ENCODE data around the gene DEFB119.

DEFB119 gene

DNA sequence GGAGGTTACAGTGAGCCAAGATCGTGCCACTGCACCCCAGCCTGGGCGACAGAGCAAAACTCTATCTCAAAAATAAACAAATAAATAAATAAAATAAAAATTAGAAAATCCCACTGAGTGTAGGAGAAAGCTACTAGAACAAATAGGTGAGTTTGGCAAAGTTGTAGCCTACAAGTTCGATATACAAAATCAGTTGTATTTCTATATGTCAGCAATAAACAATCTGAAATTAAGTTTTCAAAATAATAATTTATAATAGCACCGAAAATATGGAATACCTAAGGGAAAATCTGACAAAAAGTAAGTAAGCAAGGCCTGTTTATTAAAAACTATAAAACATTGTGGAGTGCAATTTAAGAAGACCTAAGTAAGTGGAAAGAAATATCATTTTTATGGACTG, 27.1 kb downstream of the DEFB119 start:
- Histone ChIP-seq H3K4me3 (no peak overlapping the region), H3K27ac (no peak overlapping the region)
- DNase-seq (ENCODE audit: low spot score): no peak
- TF ChIP-seq, protein P1, sequence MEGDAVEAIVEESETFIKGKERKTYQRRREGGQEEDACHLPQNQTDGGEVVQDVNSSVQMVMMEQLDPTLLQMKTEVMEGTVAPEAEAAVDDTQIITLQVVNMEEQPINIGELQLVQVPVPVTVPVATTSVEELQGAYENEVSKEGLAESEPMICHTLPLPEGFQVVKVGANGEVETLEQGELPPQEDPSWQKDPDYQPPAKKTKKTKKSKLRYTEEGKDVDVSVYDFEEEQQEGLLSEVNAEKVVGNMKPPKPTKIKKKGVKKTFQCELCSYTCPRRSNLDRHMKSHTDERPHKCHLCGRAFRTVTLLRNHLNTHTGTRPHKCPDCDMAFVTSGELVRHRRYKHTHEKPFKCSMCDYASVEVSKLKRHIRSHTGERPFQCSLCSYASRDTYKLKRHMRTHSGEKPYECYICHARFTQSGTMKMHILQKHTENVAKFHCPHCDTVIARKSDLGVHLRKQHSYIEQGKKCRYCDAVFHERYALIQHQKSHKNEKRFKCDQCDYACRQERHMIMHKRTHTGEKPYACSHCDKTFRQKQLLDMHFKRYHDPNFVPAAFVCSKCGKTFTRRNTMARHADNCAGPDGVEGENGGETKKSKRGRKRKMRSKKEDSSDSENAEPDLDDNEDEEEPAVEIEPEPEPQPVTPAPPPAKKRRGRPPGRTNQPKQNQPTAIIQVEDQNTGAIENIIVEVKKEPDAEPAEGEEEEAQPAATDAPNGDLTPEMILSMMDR (IDR thresholded peaks at IDR 0.05): no peak

DNA sequence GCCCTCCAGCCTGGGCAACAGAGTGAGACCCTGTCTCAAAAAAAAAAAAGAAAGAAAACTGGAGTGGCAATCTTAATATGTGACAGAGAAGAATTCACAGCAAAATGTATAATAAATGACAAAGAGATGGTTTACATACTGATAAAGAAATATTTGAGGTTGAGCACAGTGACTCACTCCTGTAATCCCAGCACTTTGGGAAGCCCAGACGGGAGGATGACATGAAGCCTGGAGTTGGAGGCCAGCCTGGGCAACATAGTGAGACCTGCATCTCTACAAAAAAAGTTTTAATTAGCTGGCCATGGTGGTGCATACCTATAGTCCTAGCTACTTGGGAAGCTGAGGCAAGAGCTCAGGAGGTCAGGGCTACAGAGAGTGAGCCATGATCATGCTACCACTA, 34.4 kb downstream of the DEFB119 start:
- no peak for DNase-seq (ENCODE audit: low spot score)
- no peak overlapping the region for H3K27ac ChIP-seq
- TF ChIP-seq, protein P1 (IDR thresholded peaks at IDR 0.05): no peak
- H3K4me3 ChIP-seq: no peak overlapping the region

DNA sequence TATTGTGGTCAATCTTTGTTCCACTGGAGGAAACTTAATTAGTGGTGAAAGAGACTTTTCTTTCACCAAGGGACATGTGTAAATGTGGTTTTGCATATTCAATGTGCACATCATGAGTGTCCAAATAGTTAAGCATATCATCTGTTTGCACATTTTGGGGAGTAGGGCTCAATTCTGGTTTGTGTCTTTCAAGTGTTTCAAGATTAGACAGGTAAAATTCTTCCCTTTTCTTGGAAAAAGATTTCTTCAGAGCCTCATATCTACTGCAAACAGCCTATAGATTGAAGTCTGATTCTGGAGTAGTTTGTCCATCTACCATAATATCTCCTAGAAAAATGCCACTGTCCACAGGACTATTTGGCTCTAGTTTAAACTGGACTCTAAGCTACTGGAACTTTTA, 48.9 kb downstream of the DEFB119 start:
- no peak for DNase-seq (ENCODE audit: low spot score)
- TF ChIP-seq, protein P1 (IDR thresholded peaks at IDR 0.05): no peak
- Histone ChIP-seq H3K4me3 (no peak overlapping the region), H3K27ac (no peak overlapping the region)

DNA sequence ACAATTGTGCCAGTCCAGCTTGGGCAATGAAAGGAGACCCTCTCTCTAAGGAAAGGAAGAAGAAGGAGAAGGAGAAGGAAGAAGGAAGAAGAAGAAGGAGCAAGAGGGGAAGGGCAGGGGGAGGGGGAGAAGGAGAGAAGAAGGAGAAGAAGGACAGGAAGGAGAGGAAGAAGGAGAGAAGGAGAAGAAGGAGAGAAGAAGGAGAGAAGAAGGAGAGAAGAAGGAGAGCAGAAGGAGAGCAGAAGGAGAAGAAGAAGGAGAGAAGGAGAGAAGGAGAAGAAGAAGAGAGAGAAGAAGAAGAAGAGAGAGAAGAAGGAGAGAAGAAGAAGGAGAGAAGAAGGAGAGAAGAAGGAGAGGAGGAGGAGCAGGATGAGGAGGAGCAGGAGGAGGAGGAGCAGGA, 59.5 kb downstream of the DEFB119 start:
- TF ChIP-seq, protein P1 (IDR thresholded peaks at IDR 0.05): no peak
- H3K27ac ChIP-seq: no peak overlapping the region

More for the DNA sequence above, 59.5 kb downstream of the DEFB119 start:
- no peak overlapping the region for H3K4me3 ChIP-seq
- DNase-seq (ENCODE audit: low spot score): no peak
